A549 (cell line): ENCODE data around the gene MYO1D.

ENCODE experiments used
- CBX8 ChIP-seq: fragments of 200-600 bp; sonication (generic); IDR thresholded peaks from 2 replicates; pipeline ENCODE4 v1.6.1; 2016
- FOXS1 ChIP-seq: fragments of 250-450 bp; sonication (Bioruptor Pico); IDR thresholded peaks from 2 replicates; pipeline ENCODE4 v1.5.0; 2020; ENCODE audit warnings: mild to moderate bottlenecking, moderate library complexity
- HOXA7 ChIP-seq: fragments of 250-450 bp; sonication (Bioruptor Pico); IDR thresholded peaks from 2 replicates; pipeline ENCODE4 v1.5.0; 2020; ENCODE audit warnings: mild to moderate bottlenecking, moderate library complexity
- MAZ ChIP-seq: fragments of 150-350 bp; IDR thresholded peaks from 2 replicates; pipeline ENCODE4 v1.6.1; 2014; ENCODE audit warnings: antibody characterized with exemption, low read depth, low read length, borderline replicate concordance
- MYC ChIP-seq: IDR thresholded peaks from 2 replicates; pipeline ENCODE4 v1.6.1; 2012; ENCODE audit warnings: mild to moderate bottlenecking, inconsistent platforms, low read length, improper control_type of control experiment, borderline replicate concordance
- POLR2A ChIP-seq: IDR thresholded peaks from 2 replicates; pipeline ENCODE4 v1.6.1; 2012; ENCODE audit warnings: mild to moderate bottlenecking, low read length
- POLR2AphosphoS2 ChIP-seq: conservative IDR thresholded peaks from 2 replicates; pipeline ENCODE4 v1.6.1; 2012; ENCODE audit warnings: low read length, improper control_type of control experiment, inconsistent platforms
- TF ChIP-seq, protein P1 (sequence below): fragments of >200 bp; sonication (Bioruptor Twin); formaldehyde crosslinking; IDR thresholded peaks from 3 replicates; pipeline ENCODE4 v1.5.1; 2016
- TF ChIP-seq, protein P2 (sequence below): fragments of 450-650 bp; IDR thresholded peaks from 2 replicates; pipeline ENCODE4 v1.6.1; 2014; ENCODE audit warnings: antibody characterized with exemption

DNA sequence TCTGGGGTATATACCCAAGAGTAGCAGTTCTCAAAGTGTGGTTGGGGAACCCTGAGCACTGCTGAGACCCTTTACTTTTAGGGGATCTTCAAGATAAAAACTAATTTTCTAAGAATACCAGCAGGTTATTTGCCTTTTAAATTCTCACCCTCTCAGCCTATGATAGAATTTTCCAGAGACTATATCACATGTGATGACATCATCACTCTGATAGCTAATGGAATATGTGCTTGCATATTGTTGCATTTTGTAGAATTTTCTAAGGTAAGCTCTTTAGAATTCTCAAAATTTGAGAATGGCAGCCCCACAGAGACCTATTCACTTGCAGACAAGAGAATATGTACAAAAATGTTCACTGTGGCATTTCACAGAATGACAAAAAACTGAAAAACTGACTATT lies 181.1 kb downstream of the MYO1D start:
- TF ChIP-seq, protein P1, sequence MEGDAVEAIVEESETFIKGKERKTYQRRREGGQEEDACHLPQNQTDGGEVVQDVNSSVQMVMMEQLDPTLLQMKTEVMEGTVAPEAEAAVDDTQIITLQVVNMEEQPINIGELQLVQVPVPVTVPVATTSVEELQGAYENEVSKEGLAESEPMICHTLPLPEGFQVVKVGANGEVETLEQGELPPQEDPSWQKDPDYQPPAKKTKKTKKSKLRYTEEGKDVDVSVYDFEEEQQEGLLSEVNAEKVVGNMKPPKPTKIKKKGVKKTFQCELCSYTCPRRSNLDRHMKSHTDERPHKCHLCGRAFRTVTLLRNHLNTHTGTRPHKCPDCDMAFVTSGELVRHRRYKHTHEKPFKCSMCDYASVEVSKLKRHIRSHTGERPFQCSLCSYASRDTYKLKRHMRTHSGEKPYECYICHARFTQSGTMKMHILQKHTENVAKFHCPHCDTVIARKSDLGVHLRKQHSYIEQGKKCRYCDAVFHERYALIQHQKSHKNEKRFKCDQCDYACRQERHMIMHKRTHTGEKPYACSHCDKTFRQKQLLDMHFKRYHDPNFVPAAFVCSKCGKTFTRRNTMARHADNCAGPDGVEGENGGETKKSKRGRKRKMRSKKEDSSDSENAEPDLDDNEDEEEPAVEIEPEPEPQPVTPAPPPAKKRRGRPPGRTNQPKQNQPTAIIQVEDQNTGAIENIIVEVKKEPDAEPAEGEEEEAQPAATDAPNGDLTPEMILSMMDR, result no peak
- TF ChIP-seq CBX8, result no peak
- TF ChIP-seq POLR2A, result no peak
- TF ChIP-seq FOXS1, result no peak
- TF ChIP-seq, protein P2, sequence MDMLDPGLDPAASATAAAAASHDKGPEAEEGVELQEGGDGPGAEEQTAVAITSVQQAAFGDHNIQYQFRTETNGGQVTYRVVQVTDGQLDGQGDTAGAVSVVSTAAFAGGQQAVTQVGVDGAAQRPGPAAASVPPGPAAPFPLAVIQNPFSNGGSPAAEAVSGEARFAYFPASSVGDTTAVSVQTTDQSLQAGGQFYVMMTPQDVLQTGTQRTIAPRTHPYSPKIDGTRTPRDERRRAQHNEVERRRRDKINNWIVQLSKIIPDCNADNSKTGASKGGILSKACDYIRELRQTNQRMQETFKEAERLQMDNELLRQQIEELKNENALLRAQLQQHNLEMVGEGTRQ, result no peak
- no peak for TF ChIP-seq MAZ
- no peak for TF ChIP-seq POLR2AphosphoS2
- no peak for TF ChIP-seq HOXA7 (CRISPR knock-in tag)
- no peak for TF ChIP-seq MYC
